Type B pancreatic cell (in vitro differentiated cells): ENCODE data around the gene SLC12A7. TPM values are rescaled to one million over a fixed set of nuclear protein-coding genes. Genes with fewer than 3 reads are reported as not detected.

Experiments used
- DNase-seq: peaks from one replicate; pipeline ENCODE4 v3.0.0; 2021; ENCODE audit warnings: mixed read lengths; ENCODE audit not compliant: unreplicated experiment; ENCODE audit errors: extremely low spot score
- H3K27ac Mint-ChIP-seq: 2 replicates; pipeline ENCODE4 v1.8.0; 2021; ENCODE audit warnings: mild to moderate bottlenecking, mixed read lengths
- H3K27me3 Mint-ChIP-seq: 2 replicates; pipeline ENCODE4 v1.8.0; 2021; ENCODE audit warnings: mixed read lengths
- H3K36me3 Mint-ChIP-seq: 2 replicates; pipeline ENCODE4 v1.8.0; 2021; ENCODE audit warnings: mixed read lengths
- H3K4me1 Mint-ChIP-seq: one replicate; pipeline ENCODE4 v1.8.0; 2021; ENCODE audit warnings: mixed read lengths; ENCODE audit not compliant: unreplicated experiment
- H3K4me3 Mint-ChIP-seq: 2 replicates; pipeline ENCODE4 v1.8.0; 2021; ENCODE audit warnings: mild to moderate bottlenecking, mixed read lengths
- H3K9me3 Mint-ChIP-seq: 2 replicates; pipeline ENCODE4 v1.8.0; 2021; ENCODE audit warnings: mixed read lengths
- CTCF ChIP-seq: fragments of 200-600 bp; sonication (generic); conservative IDR thresholded peaks from 2 replicates; pipeline ENCODE4 v1.5.0; 2021; ENCODE audit warnings: antibody characterized with exemption, mild to moderate bottlenecking
- total RNA-seq: library from RNA; stranded (reverse); gene quantifications from 2 replicates; pipeline ENCODE4 v1.2.1, GENCODE V29; 2021; ENCODE audit warnings: low replicate concordance

The SLC12A7 gene
- total RNA-seq, 1 donor from 2014 or later = 57.6 TPM

- peak; percentile 64 for DNase-seq
- peak overlapping the region; percentile 82 for H3K4me3 Mint-ChIP-seq
- H3K36me3 Mint-ChIP-seq = no peaks in the 10 kb centered on the region
- peak overlapping the region; percentile 48 for H3K27ac Mint-ChIP-seq
- peaks cover 31% of the 10 kb centered on the region for H3K27me3 Mint-ChIP-seq
- H3K9me3 Mint-ChIP-seq = no peaks in the 10 kb centered on the region
- no peak for TF ChIP-seq CTCF
- peaks cover 32% of the 10 kb centered on the region for H3K4me1 Mint-ChIP-seq
Observed at GRCh38 chr5:1010641-1011046, 101.2 kb downstream of the SLC12A7 start.

GRCh38 chr5:1010181-1010510, 101.7 kb downstream of the SLC12A7 start:
- Mint-ChIP-seq H3K4me1 (peaks cover 33% of the 10 kb centered on the region), H3K4me3 (peak overlapping the region; percentile 82), H3K36me3 (no peaks in the 10 kb centered on the region), H3K27me3 (peaks cover 31% of the 10 kb centered on the region), H3K27ac (peak overlapping the region; percentile 48), H3K9me3 (no peaks in the 10 kb centered on the region)
- peak; percentile 17 for TF ChIP-seq CTCF
- peak; percentile 52 for DNase-seq

GRCh38 chr5:1009359-1010180, 102.3 kb downstream of the SLC12A7 start:
- DNase-seq = peak; percentile 68
- Mint-ChIP-seq H3K4me1 (peaks cover 33% of the 10 kb centered on the region), H3K4me3 (peak overlapping the region; percentile 82), H3K27ac (peak overlapping the region; percentile 48), H3K27me3 (peaks cover 31% of the 10 kb centered on the region), H3K9me3 (no peaks in the 10 kb centered on the region), H3K36me3 (no peaks in the 10 kb centered on the region)
- no peak for TF ChIP-seq CTCF

- TF ChIP-seq CTCF = peak; percentile 81
- Mint-ChIP-seq H3K9me3 (no peaks in the 10 kb centered on the region), H3K4me3 (peak within 1 kb of the TSS; percentile 87), H3K27ac (peak within 1 kb of the TSS; percentile 82), H3K27me3 (peaks cover 31% of the 10 kb centered on the region), H3K36me3 (no peaks in the 10 kb centered on the region), H3K4me1 (peaks cover 35% of the 10 kb centered on the region)
- peak; percentile 77 for DNase-seq
Observed at GRCh38 chr5:1008451-1009358, 103.2 kb downstream of the SLC12A7 start, which contains the start of gene NKD2. TSS of gene NKD2 (plus strand) at chr5:1008802. CDS start at chr5:1009058, 256 bp downstream.

GRCh38 chr5:1007681-1008450, 104.0 kb downstream of the SLC12A7 start:
- peak overlapping the region; percentile 82 for H3K27ac Mint-ChIP-seq
- peaks cover 43% of the 10 kb centered on the region for H3K4me1 Mint-ChIP-seq
- H3K9me3 Mint-ChIP-seq = no peaks in the 10 kb centered on the region
- H3K4me3 Mint-ChIP-seq = peak overlapping the region; percentile 87
- DNase-seq = peak; percentile 67
- peaks cover 35% of the 10 kb centered on the region for H3K27me3 Mint-ChIP-seq
- no peaks in the 10 kb centered on the region for H3K36me3 Mint-ChIP-seq
- TF ChIP-seq CTCF = no peak
